GM23338 (cell line): ENCODE data around the gene HCFC2. TPM values are rescaled to one million over a fixed set of nuclear protein-coding genes. Genes with fewer than 3 reads are reported as not detected.

ENCODE experiments used
- ATAC-seq: fragments of 200-7000 bp; cut with Tn5 transposase; 3 replicates; pipeline ENCODE4 v1.9.1; 2020
- DNase-seq: peaks from one replicate; pipeline ENCODE4 v3.0.0-alpha.2; 2015; ENCODE audit warnings: low spot score
- H2AFZ ChIP-seq: fragments of 200-600 bp; sonication (generic); 2 replicates; pipeline ENCODE4 v1.8.0; 2016; ENCODE audit warnings: antibody characterized with exemption, mild to moderate bottlenecking, moderate library complexity
- H3F3A ChIP-seq: fragments of 200-600 bp; sonication (generic); replicated peaks from 2 replicates; pipeline ENCODE4 v1.8.0; 2017; ENCODE audit warnings: antibody characterized with exemption, mixed run types, low read depth
- H3K27ac ChIP-seq: fragments of 200-600 bp; sonication (generic); 2 replicates; pipeline ENCODE4 v1.6.1; 2016; ENCODE audit warnings: low read depth
- H3K27me3 ChIP-seq: fragments of 200-600 bp; sonication (generic); 2 replicates; pipeline ENCODE4 v1.8.0; 2016; ENCODE audit warnings: mild to moderate bottlenecking, mixed run types, moderate library complexity; ENCODE audit not compliant: insufficient read depth
- H3K36me3 ChIP-seq: fragments of 200-600 bp; sonication (generic); 2 replicates; pipeline ENCODE4 v1.8.0; 2016; ENCODE audit warnings: mild to moderate bottlenecking; ENCODE audit not compliant: insufficient read depth
- H3K4me1 ChIP-seq: fragments of 200-600 bp; sonication (generic); 2 replicates; pipeline ENCODE4 v1.8.0; 2016; ENCODE audit warnings: mild to moderate bottlenecking, moderate library complexity; ENCODE audit not compliant: insufficient read depth
- H3K4me2 ChIP-seq: fragments of 200-600 bp; sonication (generic); 2 replicates; pipeline ENCODE4 v1.7.1; 2017; ENCODE audit warnings: mixed run types
- H3K4me3 ChIP-seq: fragments of 200-600 bp; sonication (generic); 2 replicates; pipeline ENCODE4 v1.6.1; 2016; ENCODE audit warnings: mixed run types
- H3K79me2 ChIP-seq: fragments of 200-600 bp; sonication (generic); replicated peaks from 2 replicates; pipeline ENCODE4 v1.8.0; 2017; ENCODE audit warnings: mild to moderate bottlenecking; ENCODE audit not compliant: insufficient read depth
- H3K9me2 ChIP-seq: fragments of 200-600 bp; sonication (generic); 2 replicates; pipeline ENCODE4 v1.8.0; 2017; ENCODE audit not compliant: insufficient read depth
- H4K20me1 ChIP-seq: fragments of 200-600 bp; sonication (generic); replicated peaks from 2 replicates; pipeline ENCODE4 v1.8.0; 2017; ENCODE audit warnings: mild to moderate bottlenecking; ENCODE audit not compliant: insufficient read depth
- H3K27ac Mint-ChIP-seq: 2 replicates; pipeline ENCODE4 v1.8.0; 2020; ENCODE audit warnings: inconsistent platforms, mild to moderate bottlenecking, moderate library complexity, mixed read lengths
- H3K27me3 Mint-ChIP-seq: 3 replicates; pipeline ENCODE4 v1.8.0; 2022; ENCODE audit warnings: low read depth, mild to moderate bottlenecking, moderate library complexity, mixed read lengths, inconsistent platforms; ENCODE audit not compliant: insufficient read depth, poor library complexity
- H3K36me3 Mint-ChIP-seq: 3 replicates; pipeline ENCODE4 v1.8.0; 2021; ENCODE audit warnings: low read depth, mild to moderate bottlenecking, inconsistent platforms, moderate library complexity, mixed read lengths
- H3K4me1 Mint-ChIP-seq: 3 replicates; pipeline ENCODE4 v1.8.0; 2020; ENCODE audit warnings: mild to moderate bottlenecking, inconsistent platforms, mixed read lengths
- H3K4me3 Mint-ChIP-seq: 3 replicates; pipeline ENCODE4 v1.8.0; 2021; ENCODE audit warnings: moderate library complexity, mild to moderate bottlenecking, inconsistent platforms, mixed read lengths
- H3K9me3 Mint-ChIP-seq: 3 replicates; pipeline ENCODE4 v1.8.0; 2020; ENCODE audit warnings: moderate library complexity, mild to moderate bottlenecking, inconsistent platforms, mixed read lengths
- EZH2 ChIP-seq: fragments of 200-600 bp; sonication (generic); IDR thresholded peaks from one replicate; pipeline ENCODE4 v1.8.0; 2017; ENCODE audit warnings: antibody characterized with exemption, mild to moderate bottlenecking, low read depth; ENCODE audit not compliant: unreplicated experiment
- NANOG ChIP-seq: IDR thresholded peaks from 2 replicates; pipeline ENCODE4 v1.6.1; 2016; ENCODE audit warnings: antibody characterized with exemption, borderline replicate concordance
- STAT1 ChIP-seq: IDR thresholded peaks from one replicate; pipeline ENCODE4 v1.6.1; 2016; ENCODE audit warnings: antibody characterized with exemption; ENCODE audit not compliant: unreplicated experiment
- ZNF114 ChIP-seq: fragments of 250-450 bp; sonication (Bioruptor Pico); IDR thresholded peaks from 2 replicates; pipeline ENCODE4 v1.5.0; 2020; ENCODE audit warnings: mild to moderate bottlenecking, moderate library complexity
- ZNF331 ChIP-seq: fragments of 250-450 bp; sonication (Bioruptor Pico); IDR thresholded peaks from 2 replicates; pipeline ENCODE4 v1.5.0; 2020; ENCODE audit warnings: low read depth, mild to moderate bottlenecking, moderate library complexity
- polyA plus RNA-seq: library from polyadenylated mRNA; unstranded; fragments of >200 nt; fragmentation: Nextera tagmentation; extraction: Ambion mirVana; gene quantifications from 2 replicates; pipeline ENCODE4 v1.2.1, GENCODE V29; 2016
- total RNA-seq: library from RNA; depleted of rRNA; stranded (reverse); fragments of >200 nt; shearing (Covaris generic); gene quantifications from 2 replicates; pipeline ENCODE4 v1.2.3, GENCODE V29; 2014
- TF ChIP-seq, protein P1 (sequence below): IDR thresholded peaks from 2 replicates; pipeline ENCODE4 v1.6.1; 2016; ENCODE audit warnings: antibody characterized with exemption
- TF ChIP-seq, protein P2 (sequence below): IDR thresholded peaks from one replicate; pipeline ENCODE4 v1.6.1; 2018; ENCODE audit warnings: antibody characterized with exemption; ENCODE audit not compliant: unreplicated experiment
- TF ChIP-seq, protein P3 (sequence below): fragments of 250-450 bp; sonication (Bioruptor Pico); IDR thresholded peaks from 2 replicates; pipeline ENCODE4 v1.5.0; 2020; ENCODE audit warnings: mild to moderate bottlenecking, moderate library complexity
- TF ChIP-seq, protein P4 (sequence below), 2 experiments: fragments of 200-600 bp in 1 of 2; sonication (generic) in 1 of 2; conservative IDR thresholded peaks; 2 replicates each; pipeline versions ENCODE4 v1.5.1 to v1.6.1; 2016 to 2017; ENCODE audit warnings: antibody characterized with exemption in 2 of 2, low read depth in 2 of 2, mild to moderate bottlenecking in 2 of 2, moderate library complexity in 1 of 2

HCFC2 gene
- total and polyA plus RNA-seq, 2 experiments from 2014 or later = 1.9 to 2.5 TPM

DNA sequence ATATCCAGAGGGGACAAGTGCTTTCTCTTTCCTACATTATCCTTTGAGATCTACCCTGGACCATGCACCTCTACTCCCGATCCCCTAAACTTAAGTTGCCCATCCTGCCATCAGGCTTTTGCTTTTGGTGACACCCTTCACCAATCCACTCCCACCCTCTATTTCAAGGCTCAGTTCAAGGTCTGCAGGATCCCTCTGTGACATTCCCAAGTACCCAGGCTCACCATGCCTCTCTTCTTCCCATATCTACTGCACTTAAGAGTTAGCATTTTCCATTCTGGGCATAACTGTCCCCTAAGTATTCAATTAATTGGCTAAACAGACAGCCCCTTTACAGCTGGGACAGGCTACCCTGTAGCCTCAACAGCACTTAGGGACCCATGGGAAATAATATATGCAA is 70.6 kb downstream of the HCFC2 start:
- 0 out of 2 replicates have a peak overlapping the region, but pooled peaks have one; percentile 15 for H3K4me2 ChIP-seq
- no peak for TF ChIP-seq STAT1
- TF ChIP-seq, protein P1, sequence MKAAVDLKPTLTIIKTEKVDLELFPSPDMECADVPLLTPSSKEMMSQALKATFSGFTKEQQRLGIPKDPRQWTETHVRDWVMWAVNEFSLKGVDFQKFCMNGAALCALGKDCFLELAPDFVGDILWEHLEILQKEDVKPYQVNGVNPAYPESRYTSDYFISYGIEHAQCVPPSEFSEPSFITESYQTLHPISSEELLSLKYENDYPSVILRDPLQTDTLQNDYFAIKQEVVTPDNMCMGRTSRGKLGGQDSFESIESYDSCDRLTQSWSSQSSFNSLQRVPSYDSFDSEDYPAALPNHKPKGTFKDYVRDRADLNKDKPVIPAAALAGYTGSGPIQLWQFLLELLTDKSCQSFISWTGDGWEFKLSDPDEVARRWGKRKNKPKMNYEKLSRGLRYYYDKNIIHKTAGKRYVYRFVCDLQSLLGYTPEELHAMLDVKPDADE = no peak
- TF ChIP-seq EZH2 = no peak
- TF ChIP-seq, protein P2, sequence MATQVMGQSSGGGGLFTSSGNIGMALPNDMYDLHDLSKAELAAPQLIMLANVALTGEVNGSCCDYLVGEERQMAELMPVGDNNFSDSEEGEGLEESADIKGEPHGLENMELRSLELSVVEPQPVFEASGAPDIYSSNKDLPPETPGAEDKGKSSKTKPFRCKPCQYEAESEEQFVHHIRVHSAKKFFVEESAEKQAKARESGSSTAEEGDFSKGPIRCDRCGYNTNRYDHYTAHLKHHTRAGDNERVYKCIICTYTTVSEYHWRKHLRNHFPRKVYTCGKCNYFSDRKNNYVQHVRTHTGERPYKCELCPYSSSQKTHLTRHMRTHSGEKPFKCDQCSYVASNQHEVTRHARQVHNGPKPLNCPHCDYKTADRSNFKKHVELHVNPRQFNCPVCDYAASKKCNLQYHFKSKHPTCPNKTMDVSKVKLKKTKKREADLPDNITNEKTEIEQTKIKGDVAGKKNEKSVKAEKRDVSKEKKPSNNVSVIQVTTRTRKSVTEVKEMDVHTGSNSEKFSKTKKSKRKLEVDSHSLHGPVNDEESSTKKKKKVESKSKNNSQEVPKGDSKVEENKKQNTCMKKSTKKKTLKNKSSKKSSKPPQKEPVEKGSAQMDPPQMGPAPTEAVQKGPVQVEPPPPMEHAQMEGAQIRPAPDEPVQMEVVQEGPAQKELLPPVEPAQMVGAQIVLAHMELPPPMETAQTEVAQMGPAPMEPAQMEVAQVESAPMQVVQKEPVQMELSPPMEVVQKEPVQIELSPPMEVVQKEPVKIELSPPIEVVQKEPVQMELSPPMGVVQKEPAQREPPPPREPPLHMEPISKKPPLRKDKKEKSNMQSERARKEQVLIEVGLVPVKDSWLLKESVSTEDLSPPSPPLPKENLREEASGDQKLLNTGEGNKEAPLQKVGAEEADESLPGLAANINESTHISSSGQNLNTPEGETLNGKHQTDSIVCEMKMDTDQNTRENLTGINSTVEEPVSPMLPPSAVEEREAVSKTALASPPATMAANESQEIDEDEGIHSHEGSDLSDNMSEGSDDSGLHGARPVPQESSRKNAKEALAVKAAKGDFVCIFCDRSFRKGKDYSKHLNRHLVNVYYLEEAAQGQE = no peak
- TF ChIP-seq ZNF114 = no peak
- TF ChIP-seq, protein P3, sequence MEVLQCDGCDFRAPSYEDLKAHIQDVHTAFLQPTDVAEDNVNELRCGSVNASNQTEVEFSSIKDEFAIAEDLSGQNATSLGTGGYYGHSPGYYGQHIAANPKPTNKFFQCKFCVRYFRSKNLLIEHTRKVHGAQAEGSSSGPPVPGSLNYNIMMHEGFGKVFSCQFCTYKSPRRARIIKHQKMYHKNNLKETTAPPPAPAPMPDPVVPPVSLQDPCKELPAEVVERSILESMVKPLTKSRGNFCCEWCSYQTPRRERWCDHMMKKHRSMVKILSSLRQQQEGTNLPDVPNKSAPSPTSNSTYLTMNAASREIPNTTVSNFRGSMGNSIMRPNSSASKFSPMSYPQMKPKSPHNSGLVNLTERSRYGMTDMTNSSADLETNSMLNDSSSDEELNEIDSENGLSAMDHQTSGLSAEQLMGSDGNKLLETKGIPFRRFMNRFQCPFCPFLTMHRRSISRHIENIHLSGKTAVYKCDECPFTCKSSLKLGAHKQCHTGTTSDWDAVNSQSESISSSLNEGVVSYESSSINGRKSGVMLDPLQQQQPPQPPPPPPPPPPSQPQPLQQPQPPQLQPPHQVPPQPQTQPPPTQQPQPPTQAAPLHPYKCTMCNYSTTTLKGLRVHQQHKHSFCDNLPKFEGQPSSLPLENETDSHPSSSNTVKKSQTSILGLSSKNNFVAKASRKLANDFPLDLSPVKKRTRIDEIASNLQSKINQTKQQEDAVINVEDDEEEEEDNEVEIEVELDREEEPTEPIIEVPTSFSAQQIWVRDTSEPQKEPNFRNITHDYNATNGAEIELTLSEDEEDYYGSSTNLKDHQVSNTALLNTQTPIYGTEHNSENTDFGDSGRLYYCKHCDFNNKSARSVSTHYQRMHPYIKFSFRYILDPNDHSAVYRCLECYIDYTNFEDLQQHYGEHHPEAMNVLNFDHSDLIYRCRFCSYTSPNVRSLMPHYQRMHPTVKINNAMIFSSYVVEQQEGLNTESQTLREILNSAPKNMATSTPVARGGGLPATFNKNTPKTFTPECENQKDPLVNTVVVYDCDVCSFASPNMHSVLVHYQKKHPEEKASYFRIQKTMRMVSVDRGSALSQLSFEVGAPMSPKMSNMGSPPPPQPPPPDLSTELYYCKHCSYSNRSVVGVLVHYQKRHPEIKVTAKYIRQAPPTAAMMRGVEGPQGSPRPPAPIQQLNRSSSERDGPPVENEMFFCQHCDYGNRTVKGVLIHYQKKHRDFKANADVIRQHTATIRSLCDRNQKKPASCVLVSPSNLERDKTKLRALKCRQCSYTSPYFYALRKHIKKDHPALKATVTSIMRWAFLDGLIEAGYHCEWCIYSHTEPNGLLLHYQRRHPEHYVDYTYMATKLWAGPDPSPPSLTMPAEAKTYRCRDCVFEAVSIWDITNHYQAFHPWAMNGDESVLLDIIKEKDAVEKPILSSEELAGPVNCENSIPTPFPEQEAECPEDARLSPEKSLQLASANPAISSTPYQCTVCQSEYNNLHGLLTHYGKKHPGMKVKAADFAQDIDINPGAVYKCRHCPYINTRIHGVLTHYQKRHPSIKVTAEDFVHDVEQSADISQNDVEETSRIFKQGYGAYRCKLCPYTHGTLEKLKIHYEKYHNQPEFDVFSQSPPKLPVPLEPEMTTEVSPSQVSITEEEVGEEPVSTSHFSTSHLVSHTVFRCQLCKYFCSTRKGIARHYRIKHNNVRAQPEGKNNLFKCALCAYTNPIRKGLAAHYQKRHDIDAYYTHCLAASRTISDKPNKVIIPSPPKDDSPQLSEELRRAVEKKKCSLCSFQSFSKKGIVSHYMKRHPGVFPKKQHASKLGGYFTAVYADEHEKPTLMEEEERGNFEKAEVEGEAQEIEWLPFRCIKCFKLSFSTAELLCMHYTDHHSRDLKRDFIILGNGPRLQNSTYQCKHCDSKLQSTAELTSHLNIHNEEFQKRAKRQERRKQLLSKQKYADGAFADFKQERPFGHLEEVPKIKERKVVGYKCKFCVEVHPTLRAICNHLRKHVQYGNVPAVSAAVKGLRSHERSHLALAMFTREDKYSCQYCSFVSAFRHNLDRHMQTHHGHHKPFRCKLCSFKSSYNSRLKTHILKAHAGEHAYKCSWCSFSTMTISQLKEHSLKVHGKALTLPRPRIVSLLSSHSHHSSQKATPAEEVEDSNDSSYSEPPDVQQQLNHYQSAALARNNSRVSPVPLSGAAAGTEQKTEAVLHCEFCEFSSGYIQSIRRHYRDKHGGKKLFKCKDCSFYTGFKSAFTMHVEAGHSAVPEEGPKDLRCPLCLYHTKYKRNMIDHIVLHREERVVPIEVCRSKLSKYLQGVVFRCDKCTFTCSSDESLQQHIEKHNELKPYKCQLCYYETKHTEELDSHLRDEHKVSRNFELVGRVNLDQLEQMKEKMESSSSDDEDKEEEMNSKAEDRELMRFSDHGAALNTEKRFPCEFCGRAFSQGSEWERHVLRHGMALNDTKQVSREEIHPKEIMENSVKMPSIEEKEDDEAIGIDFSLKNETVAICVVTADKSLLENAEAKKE = no peak
- no peak for TF ChIP-seq ZNF331 (CRISPR knock-in tag)
- TF ChIP-seq NANOG = no peak
- TF ChIP-seq, protein P4, sequence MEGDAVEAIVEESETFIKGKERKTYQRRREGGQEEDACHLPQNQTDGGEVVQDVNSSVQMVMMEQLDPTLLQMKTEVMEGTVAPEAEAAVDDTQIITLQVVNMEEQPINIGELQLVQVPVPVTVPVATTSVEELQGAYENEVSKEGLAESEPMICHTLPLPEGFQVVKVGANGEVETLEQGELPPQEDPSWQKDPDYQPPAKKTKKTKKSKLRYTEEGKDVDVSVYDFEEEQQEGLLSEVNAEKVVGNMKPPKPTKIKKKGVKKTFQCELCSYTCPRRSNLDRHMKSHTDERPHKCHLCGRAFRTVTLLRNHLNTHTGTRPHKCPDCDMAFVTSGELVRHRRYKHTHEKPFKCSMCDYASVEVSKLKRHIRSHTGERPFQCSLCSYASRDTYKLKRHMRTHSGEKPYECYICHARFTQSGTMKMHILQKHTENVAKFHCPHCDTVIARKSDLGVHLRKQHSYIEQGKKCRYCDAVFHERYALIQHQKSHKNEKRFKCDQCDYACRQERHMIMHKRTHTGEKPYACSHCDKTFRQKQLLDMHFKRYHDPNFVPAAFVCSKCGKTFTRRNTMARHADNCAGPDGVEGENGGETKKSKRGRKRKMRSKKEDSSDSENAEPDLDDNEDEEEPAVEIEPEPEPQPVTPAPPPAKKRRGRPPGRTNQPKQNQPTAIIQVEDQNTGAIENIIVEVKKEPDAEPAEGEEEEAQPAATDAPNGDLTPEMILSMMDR (conservative IDR thresholded peaks at IDR 0.05; ENCODE audit: low read depth in 2 of 2) = no peak
- H2AFZ ChIP-seq = no peak overlapping the region
- peaks cover 38% of the 10 kb centered on the region for H3K4me1 ChIP-seq
- peaks cover 34% of the 10 kb centered on the region for H3K4me1 Mint-ChIP-seq
- H3K27me3 Mint-ChIP-seq = no peaks in the 10 kb centered on the region
- no peak overlapping the region for H3K27ac Mint-ChIP-seq
- H3K79me2 ChIP-seq = peaks cover 72% of the 10 kb centered on the region
- ATAC-seq = no peak
- H3K27ac ChIP-seq = no peak overlapping the region
- no peaks in the 10 kb centered on the region for H3K9me2 ChIP-seq
- H3K36me3 ChIP-seq = no peaks in the 10 kb centered on the region; the same call in 1 of the 2 replicates
- H3K27me3 ChIP-seq = no peaks in the 10 kb centered on the region
- H3K4me3 Mint-ChIP-seq = no peak overlapping the region
- H3K4me3 ChIP-seq = no peak overlapping the region
- H4K20me1 ChIP-seq = peaks cover 11% of the 10 kb centered on the region
- no peaks in the 10 kb centered on the region for H3K9me3 Mint-ChIP-seq
- no peak for DNase-seq
- peaks cover 15% of the 10 kb centered on the region for H3K36me3 Mint-ChIP-seq
- H3F3A ChIP-seq = peaks cover 7% of the 10 kb centered on the region; the same call in 1 of the 2 replicates
